ENCODE measurements around the gene RAB10. TPM values are rescaled to one million over a fixed set of nuclear protein-coding genes. Genes with fewer than 3 reads are reported as not detected.

The RAB10 gene
- total and polyA plus RNA-seq, 2 of the 13 experiments (the other 11 are each of a cell fraction or from before 2014, with no cell fraction given): 48.2 to 120 TPM

GRCh38 chr2:26033270-26033817, 540 bp upstream of the RAB10 start (continued):
- TF ChIP-seq ZNF670 (CRISPR knock-in tag; IDR thresholded peaks at IDR 0.05; ENCODE audit: borderline replicate concordance) (0 out of 2 replicates have a peak, but pooled peaks have one; percentile 46), ZBTB38 (CRISPR knock-in tag; IDR thresholded peaks at IDR 0.05) (no peak; the same call in 1 of the 2 replicates), HOXA7 (CRISPR knock-in tag; IDR thresholded peaks at IDR 0.05) (no peak), MLXIP (CRISPR knock-in tag; IDR thresholded peaks at IDR 0.05; ENCODE audit: borderline replicate concordance) (peak; percentile 46; the same call in 1 of the 2 replicates), ZKSCAN8 (CRISPR knock-in tag; IDR thresholded peaks at IDR 0.05; ENCODE audit: borderline replicate concordance) (no peak), ZNF34 (CRISPR knock-in tag; IDR thresholded peaks at IDR 0.05; ENCODE audit: borderline replicate concordance) (no peak), MLX (CRISPR knock-in tag; IDR thresholded peaks at IDR 0.05) (no peak; the same call in 1 of the 2 replicates), CBX1 (IDR thresholded peaks at IDR 0.05; ENCODE audit: low read depth) (no peak), MED13 (CRISPR knock-in tag; IDR thresholded peaks at IDR 0.05) (no peak), ZNF501 (CRISPR knock-in tag; IDR thresholded peaks at IDR 0.05) (no peak), ZNF781 (CRISPR knock-in tag; IDR thresholded peaks at IDR 0.05; ENCODE audit: borderline replicate concordance, not compliant biosample characterization) (peak; percentile 92)
- TF ChIP-seq, protein P1, sequence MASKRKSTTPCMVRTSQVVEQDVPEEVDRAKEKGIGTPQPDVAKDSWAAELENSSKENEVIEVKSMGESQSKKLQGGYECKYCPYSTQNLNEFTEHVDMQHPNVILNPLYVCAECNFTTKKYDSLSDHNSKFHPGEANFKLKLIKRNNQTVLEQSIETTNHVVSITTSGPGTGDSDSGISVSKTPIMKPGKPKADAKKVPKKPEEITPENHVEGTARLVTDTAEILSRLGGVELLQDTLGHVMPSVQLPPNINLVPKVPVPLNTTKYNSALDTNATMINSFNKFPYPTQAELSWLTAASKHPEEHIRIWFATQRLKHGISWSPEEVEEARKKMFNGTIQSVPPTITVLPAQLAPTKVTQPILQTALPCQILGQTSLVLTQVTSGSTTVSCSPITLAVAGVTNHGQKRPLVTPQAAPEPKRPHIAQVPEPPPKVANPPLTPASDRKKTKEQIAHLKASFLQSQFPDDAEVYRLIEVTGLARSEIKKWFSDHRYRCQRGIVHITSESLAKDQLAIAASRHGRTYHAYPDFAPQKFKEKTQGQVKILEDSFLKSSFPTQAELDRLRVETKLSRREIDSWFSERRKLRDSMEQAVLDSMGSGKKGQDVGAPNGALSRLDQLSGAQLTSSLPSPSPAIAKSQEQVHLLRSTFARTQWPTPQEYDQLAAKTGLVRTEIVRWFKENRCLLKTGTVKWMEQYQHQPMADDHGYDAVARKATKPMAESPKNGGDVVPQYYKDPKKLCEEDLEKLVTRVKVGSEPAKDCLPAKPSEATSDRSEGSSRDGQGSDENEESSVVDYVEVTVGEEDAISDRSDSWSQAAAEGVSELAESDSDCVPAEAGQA (IDR thresholded peaks at IDR 0.05; ENCODE audit: low read depth): no peak
- TF ChIP-seq, protein P1 (CRISPR knock-in tag; IDR thresholded peaks at IDR 0.05; ENCODE audit: borderline replicate concordance): no peak

All from HepG2 (cell line).